HL-60/S4 (cell line): ENCODE results near the gene AHCYL2.
"Not testable (repeated sequence)": the region's sequence is repeated elsewhere in the genome, so short reads cannot be mapped to it uniquely, and the experiment has no call there.

Source experiments
- in situ Hi-C: fragments of 300-500 bp; cut with MboI; formaldehyde crosslinking; loops from 2 replicates; pipeline ENCODE4 v1.14.3; 2022; ENCODE audit warnings: low sequenced_read_pairs

AHCYL2 gene

GRCh38 chr7:129401967-129402860 lies 177.4 kb downstream of the AHCYL2 start:
- in situ Hi-C loops: no loop called here

- in situ Hi-C loops: no loop called here
Observed at GRCh38 chr7:129405527-129405926, 180.7 kb downstream of the AHCYL2 start.

- in situ Hi-C loops: not testable (repeated sequence)
Observed at GRCh38 chr7:129410238-129410637, 185.4 kb downstream of the AHCYL2 start.

- in situ Hi-C loops: no loop called here
Observed at GRCh38 chr7:129412501-129412900, 187.7 kb downstream of the AHCYL2 start.

- in situ Hi-C loops: no loop called here
Observed at GRCh38 chr7:129417073-129417472, 192.2 kb downstream of the AHCYL2 start.

GRCh38 chr7:129421717-129422250 lies 197.0 kb downstream of the AHCYL2 start:
- in situ Hi-C loops: no loop called here

- in situ Hi-C loops: no loop called here
Observed at GRCh38 chr7:129422727-129423126, 197.9 kb downstream of the AHCYL2 start.

- in situ Hi-C loops: no loop called here
Observed at GRCh38 chr7:129423700-129424410, 199.0 kb downstream of the AHCYL2 start.

- in situ Hi-C loops: no loop called here
Observed at GRCh38 chr7:129426482-129426881, 201.7 kb downstream of the AHCYL2 start.

- in situ Hi-C loops: no loop called here
Observed at GRCh38 chr7:129427526-129428045, 202.8 kb downstream of the AHCYL2 start.

GRCh38 chr7:129431911-129432643 lies 207.2 kb downstream of the AHCYL2 start:
- in situ Hi-C loops: no loop called here

- in situ Hi-C loops: no loop called here
Observed at GRCh38 chr7:129433847-129434674, 209.2 kb downstream of the AHCYL2 start, which contains the start of gene STRIP2. STRIP2 (plus strand) TSS chr7:129434432; CDS start chr7:129434473, 41 bp downstream.

- in situ Hi-C loops: no loop called here
Observed at GRCh38 chr7:129434675-129435318, 210.0 kb downstream of the AHCYL2 start.

- in situ Hi-C loops: no loop called here
Observed at GRCh38 chr7:129435414-129435829, 210.6 kb downstream of the AHCYL2 start.

- in situ Hi-C loops: no loop called here
Observed at GRCh38 chr7:129436335-129436923, 211.6 kb downstream of the AHCYL2 start.

- in situ Hi-C loops: no loop called here
Observed at GRCh38 chr7:129437190-129437589, 212.4 kb downstream of the AHCYL2 start.

GRCh38 chr7:129438281-129438838 lies 213.5 kb downstream of the AHCYL2 start:
- in situ Hi-C loops: no loop called here

- in situ Hi-C loops: no loop called here
Observed at GRCh38 chr7:129438839-129439651, 214.2 kb downstream of the AHCYL2 start.
